Mucosa of rectum (tissue), 2 donors: ENCODE measurements around the gene PTPRD.
A peak's percentile ranks its signal among the peaks of the same experiment; 100 is the strongest.

Experiments used
- H3K27ac ChIP-seq, 2 donors: one replicate each; pipeline ENCODE4 v1.7.0; 2013; ENCODE audit warnings: inconsistent platforms in 2 of 2, low read depth in 2 of 2, low read length in 2 of 2
- H3K27me3 ChIP-seq, 2 donors: one replicate each; pipeline ENCODE4 v1.7.0; 2013; ENCODE audit warnings: low read length in 2 of 2; ENCODE audit not compliant: control insufficient read depth in 2 of 2, insufficient read depth in 2 of 2
- H3K36me3 ChIP-seq, 2 donors: one replicate each; pipeline ENCODE4 v1.7.0; 2013; ENCODE audit warnings: low read length in 2 of 2; ENCODE audit not compliant: control insufficient read depth in 2 of 2, insufficient read depth in 2 of 2
- H3K4me1 ChIP-seq, 2 donors: one replicate each; pipeline ENCODE4 v1.7.0; 2013; ENCODE audit warnings: low read length in 2 of 2, mild to moderate bottlenecking in 1 of 2; ENCODE audit not compliant: control insufficient read depth in 2 of 2, insufficient read depth in 2 of 2
- H3K4me3 ChIP-seq, 2 donors: one replicate each; pipeline ENCODE4 v1.7.0; 2013; ENCODE audit warnings: low read length in 2 of 2
- H3K9ac ChIP-seq, 2 donors: one replicate each; pipeline ENCODE4 v1.7.0; 2013; ENCODE audit warnings: low read length in 2 of 2, low read depth in 1 of 2, mild to moderate bottlenecking in 1 of 2
- H3K9me3 ChIP-seq, 2 donors: one replicate each; pipeline ENCODE4 v1.7.0; 2013; ENCODE audit warnings: low read length in 2 of 2; ENCODE audit not compliant: control insufficient read depth in 2 of 2
- donor health status: healthy.
- donor health status: Normal muscosa, but diverticular disease.

PTPRD gene

GRCh38 chr9:9412241-9412640 is 1200.6 kb downstream of the PTPRD start:
- H3K4me3 ChIP-seq: no peak overlapping the region
- no peak overlapping the region for H3K27ac ChIP-seq
- H3K9ac ChIP-seq: no peak overlapping the region
- H3K9me3 ChIP-seq: no peaks in the 10 kb centered on the region
- H3K27me3 ChIP-seq: no peaks in the 10 kb centered on the region
- no peaks in the 10 kb centered on the region for H3K4me1 ChIP-seq
- no peaks in the 10 kb centered on the region for H3K36me3 ChIP-seq

- Histone ChIP-seq H3K9ac (no peak overlapping the region), H3K36me3 (no peaks in the 10 kb centered on the region), H3K4me3 (no peak overlapping the region), H3K4me1 (no peaks in the 10 kb centered on the region), H3K27ac (no peak overlapping the region), H3K9me3 (no peaks in the 10 kb centered on the region), H3K27me3 (no peaks in the 10 kb centered on the region)
Measured at GRCh38 chr9:9410736-9411135, 1202.1 kb downstream of the PTPRD start.

DNA sequence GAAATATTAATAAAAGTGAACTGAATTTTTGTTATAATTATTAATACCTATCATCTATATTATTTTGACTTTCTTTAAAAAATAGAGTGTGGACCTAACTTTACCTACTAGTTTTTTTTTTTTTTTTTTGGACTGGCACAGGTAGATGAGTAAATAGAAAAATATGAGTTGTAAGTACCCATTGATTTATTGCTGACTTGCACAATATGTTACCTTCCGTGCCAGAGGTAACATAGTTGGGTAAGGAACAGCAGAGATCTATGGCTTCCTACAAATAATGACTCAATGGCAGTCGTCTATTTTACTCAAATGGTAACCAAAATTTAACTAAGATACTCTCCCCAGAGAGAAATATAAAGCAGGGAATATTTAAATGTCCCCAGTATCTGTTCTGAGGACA is 1212.8 kb downstream of the PTPRD start:
- Histone ChIP-seq H3K9me3 (no peaks in the 10 kb centered on the region), H3K36me3 (no peaks in the 10 kb centered on the region), H3K4me3 (no peak overlapping the region), H3K27me3 (no peaks in the 10 kb centered on the region), H3K4me1 (no peaks in the 10 kb centered on the region), H3K27ac (no peak overlapping the region), H3K9ac (no peak overlapping the region)

- Histone ChIP-seq H3K4me1 (no peaks in the 10 kb centered on the region), H3K9ac (no peak overlapping the region), H3K36me3 (no peaks in the 10 kb centered on the region), H3K27ac (no peak overlapping the region), H3K4me3 (no peak overlapping the region), H3K27me3 (no peaks in the 10 kb centered on the region), H3K9me3 (no peaks in the 10 kb centered on the region)
Measured at GRCh38 chr9:9396518-9396917, 1216.3 kb downstream of the PTPRD start.

- Histone ChIP-seq H3K9ac (no peak overlapping the region), H3K27ac (no peak overlapping the region), H3K36me3 (no peaks in the 10 kb centered on the region), H3K9me3 (no peaks in the 10 kb centered on the region), H3K4me1 (no peaks in the 10 kb centered on the region), H3K4me3 (no peak overlapping the region), H3K27me3 (no peaks in the 10 kb centered on the region)
Measured at GRCh38 chr9:9395539-9395938, 1217.3 kb downstream of the PTPRD start.

DNA sequence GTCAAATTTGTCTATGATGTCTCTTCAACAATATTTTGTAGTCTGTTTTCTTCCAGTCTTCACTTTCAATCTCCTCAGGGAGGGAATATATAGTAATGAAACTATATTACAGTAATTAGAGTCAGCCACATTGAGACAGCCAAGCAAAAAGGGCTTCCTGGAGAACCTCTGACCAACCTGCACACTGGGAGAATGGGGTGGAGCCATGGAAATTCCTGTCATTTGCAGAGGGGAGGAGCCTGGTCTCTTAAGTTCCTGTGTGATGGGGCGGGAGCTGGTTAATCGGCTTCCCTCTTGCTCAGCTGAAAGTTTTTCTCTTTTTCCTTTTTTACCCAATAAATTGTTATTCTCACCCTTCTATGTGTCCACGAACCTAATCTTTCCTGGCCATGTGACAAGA is 1220.0 kb downstream of the PTPRD start:
- no peaks in the 10 kb centered on the region for H3K27me3 ChIP-seq
- no peaks in the 10 kb centered on the region for H3K36me3 ChIP-seq
- no peak overlapping the region for H3K9ac ChIP-seq
- no peak overlapping the region for H3K27ac ChIP-seq
- no peaks in the 10 kb centered on the region for H3K9me3 ChIP-seq
- peak overlapping the region in 1 of 2 donors; percentile 0 for H3K4me3 ChIP-seq
- no peaks in the 10 kb centered on the region for H3K4me1 ChIP-seq

DNA sequence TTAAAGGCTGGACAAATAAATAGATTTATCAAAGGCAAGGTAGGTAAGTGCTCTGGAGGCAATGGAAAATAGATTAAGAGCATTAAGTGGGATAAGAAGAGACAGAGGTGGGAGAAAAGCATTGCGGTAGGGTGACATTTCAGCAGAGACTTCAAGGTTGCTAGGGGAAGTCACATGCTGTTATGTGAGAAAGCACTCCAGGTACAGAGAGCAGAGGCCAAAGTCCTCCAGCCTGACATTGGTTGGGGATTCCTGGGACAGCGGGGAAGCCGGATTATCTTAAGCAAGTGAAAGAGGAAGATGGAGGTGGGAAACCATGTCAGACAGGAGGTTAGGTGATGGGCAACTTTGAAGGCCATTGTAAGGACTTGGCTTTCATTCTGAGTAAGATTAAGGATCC is 1222.9 kb downstream of the PTPRD start:
- H3K4me1 ChIP-seq: no peaks in the 10 kb centered on the region
- no peak overlapping the region for H3K9ac ChIP-seq
- no peak overlapping the region for H3K4me3 ChIP-seq

DNA sequence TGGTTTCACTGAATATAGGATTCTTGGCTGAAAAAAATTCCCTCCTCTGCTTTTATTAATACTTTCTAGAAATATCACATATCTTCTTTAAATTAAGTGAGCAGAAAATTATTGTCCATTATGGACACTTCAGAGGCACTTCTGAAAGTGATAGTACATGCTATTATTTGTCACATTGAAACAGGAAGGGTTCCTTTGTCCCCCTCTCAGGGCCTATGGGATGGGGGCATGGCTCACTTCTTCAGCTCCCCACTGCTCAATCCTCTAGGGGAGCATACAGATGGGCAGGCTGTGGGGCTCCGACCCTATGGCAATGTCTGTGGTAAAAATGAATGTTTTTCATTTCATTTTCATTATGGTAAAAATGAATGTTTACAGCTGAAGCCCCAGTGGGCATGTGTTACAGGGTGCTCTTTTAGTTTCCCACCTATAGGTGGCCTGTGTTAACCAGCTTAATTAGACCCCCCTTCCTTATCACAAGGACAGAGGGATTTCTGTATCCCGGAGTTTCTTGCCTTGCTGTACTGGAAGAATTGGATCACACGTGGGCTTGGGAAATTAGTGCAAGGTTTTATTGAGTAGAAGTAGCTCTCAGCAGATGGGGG is 1225.2 kb downstream of the PTPRD start:
- Histone ChIP-seq H3K36me3 (no peaks in the 10 kb centered on the region), H3K9me3 (no peaks in the 10 kb centered on the region), H3K4me1 (no peaks in the 10 kb centered on the region), H3K27ac (no peak overlapping the region), H3K27me3 (no peaks in the 10 kb centered on the region), H3K9ac (no peak overlapping the region), H3K4me3 (no peak overlapping the region)

More for the DNA sequence above, 1222.9 kb downstream of the PTPRD start:
- no peaks in the 10 kb centered on the region for H3K27me3 ChIP-seq
- H3K9me3 ChIP-seq: no peaks in the 10 kb centered on the region
- H3K36me3 ChIP-seq: no peaks in the 10 kb centered on the region
- H3K27ac ChIP-seq: no peak overlapping the region

- H3K4me3 ChIP-seq: no peak overlapping the region
- no peaks in the 10 kb centered on the region for H3K36me3 ChIP-seq
- no peaks in the 10 kb centered on the region for H3K27me3 ChIP-seq
- no peak overlapping the region for H3K27ac ChIP-seq
- no peaks in the 10 kb centered on the region for H3K9me3 ChIP-seq
- no peak overlapping the region for H3K9ac ChIP-seq
- H3K4me1 ChIP-seq: no peaks in the 10 kb centered on the region
Measured at GRCh38 chr9:9362332-9362731, 1250.5 kb downstream of the PTPRD start.

GRCh38 chr9:9352877-9353481 is 1259.8 kb downstream of the PTPRD start:
- no peaks in the 10 kb centered on the region for H3K4me1 ChIP-seq
- H3K36me3 ChIP-seq: no peaks in the 10 kb centered on the region
- H3K9ac ChIP-seq: no peak overlapping the region
- no peaks in the 10 kb centered on the region for H3K9me3 ChIP-seq
- no peaks in the 10 kb centered on the region for H3K27me3 ChIP-seq
- H3K27ac ChIP-seq: no peak overlapping the region
- no peak overlapping the region for H3K4me3 ChIP-seq
